ELF-1 (cell line): ENCODE measurements around the gene PRDX6.
"Not testable (repeated sequence)": the region's sequence is repeated elsewhere in the genome, so short reads cannot be mapped to it uniquely, and the experiment has no call there.

Source experiments
- DNase-seq: peaks from one replicate; pipeline ENCODE4 v3.0.0-alpha.2; 2016; ENCODE audit warnings: low read depth, low spot score

The PRDX6 gene

DNA sequence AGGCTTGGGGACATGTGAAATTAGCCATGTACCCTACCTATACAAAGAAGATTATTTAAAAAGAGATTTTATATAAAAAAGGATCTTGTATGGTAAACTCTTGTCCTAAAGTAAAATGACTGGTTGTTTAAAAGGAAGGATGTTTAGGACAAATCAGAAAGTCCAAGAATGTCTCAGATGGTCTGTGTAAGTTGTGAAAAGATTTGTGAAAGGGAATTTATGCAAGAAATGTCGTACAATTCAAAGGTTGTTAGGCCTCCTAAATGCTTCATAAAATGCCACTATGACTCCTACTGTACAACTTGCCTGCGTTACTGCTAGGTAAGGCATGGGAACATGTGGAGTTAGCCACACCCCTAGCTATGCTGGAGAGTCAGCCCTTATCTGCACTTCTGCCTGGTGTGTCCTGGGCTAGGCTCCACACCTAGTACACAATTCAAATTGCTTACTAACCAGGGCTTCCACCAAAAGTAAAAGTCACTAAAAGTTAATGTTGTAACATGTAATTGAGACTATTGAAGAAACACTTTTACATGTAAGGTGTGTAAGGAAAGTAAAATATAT lies 19.7 kb downstream of the PRDX6 start:
- no peak for DNase-seq

DNA sequence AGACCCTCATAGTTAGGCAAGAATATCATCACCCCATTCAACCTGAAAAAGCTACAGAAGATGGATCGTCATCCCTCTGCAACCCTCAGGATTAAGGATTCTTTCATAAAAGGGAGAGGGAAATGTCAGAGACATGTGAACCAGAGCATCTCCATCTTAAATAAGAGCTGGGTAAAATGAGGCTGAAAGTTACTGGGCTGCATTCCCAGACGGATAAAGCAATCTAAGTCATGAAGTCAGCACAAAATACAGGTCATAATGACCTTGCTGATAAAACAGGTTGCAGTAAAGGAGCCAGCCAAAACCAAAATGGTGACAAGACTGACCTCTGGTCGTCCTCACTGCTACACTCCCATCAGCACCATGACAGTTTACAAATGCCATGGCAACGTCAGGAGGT lies 22.6 kb downstream of the PRDX6 start:
- no peak for DNase-seq

DNA sequence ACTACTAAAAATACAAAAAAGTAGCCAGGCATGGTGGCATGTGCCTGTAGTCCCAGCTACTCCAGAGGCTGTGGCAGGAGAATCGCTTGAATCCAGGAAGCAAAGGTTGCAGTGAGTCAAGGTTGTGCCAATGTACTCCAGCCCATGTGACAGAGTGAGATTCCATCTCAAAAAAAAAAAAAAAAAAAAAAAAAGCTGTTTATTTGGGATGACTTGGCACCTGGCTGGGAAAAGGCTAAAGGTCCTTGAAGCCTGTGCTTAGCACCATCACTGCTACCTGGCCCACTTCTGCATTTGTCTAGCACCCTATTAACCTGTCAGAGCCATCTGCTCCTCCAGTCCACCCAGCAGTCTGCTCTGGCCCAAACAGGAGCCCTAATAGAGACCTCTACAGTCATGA lies 25.0 kb downstream of the PRDX6 start:
- DNase-seq = no peak

DNA sequence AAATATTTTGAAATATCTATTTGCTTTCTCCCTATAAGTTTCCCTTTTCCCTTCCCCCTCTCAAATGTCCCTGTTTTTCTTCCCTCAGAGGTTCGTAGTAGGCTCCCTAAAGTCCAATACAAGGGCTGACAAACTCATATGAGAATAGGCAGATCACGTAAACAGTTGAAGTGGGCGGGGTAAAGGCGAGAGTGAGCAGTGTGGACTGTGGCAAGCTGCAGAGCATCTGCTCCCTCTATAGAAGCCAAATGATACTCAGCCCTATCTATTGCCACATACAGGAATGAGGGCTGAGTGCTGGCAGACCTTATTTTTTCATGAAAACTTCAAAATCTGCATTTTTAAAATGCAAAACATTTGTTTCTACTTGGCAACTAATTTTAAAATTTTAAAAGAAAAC lies 26.3 kb downstream of the PRDX6 start:
- no peak for DNase-seq

DNA sequence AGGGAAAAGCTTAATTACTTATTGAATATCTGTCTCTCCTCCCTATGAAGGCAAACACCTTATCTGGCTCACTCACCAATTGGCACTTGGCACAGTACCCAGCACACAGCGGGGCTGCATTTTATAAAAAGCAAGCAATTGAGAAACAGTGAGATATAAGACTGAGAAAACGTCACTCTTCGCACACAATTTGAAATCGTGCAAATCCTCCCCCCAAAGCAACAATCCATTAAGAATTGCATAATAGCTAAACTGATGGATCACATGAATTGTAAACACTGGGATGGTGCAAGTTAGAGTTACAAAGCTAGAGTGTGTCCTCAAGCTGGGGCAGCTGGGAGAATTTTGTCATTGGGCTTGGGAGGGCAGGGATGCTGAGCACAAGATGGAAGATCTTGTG lies 27.1 kb downstream of the PRDX6 start:
- DNase-seq = no peak

DNA sequence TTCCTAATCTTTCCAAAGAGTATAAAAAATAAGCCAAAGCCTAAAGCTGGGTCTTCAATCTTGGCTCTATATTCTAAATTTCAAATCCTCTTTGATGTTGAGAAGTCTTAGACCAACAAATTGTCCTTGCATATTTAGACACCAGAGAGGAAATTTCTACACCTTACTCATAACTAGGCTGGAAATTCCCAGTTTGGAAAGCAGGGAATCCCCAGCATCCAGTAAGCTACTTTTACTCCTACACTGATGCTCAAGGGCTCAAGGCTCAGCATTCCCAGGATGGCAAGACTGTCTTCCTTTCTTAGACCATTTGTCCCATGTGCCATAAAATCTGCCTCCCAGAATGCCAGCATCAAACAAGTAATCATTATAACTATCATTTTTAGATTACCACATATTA lies 28.3 kb downstream of the PRDX6 start:
- no peak for DNase-seq

DNA sequence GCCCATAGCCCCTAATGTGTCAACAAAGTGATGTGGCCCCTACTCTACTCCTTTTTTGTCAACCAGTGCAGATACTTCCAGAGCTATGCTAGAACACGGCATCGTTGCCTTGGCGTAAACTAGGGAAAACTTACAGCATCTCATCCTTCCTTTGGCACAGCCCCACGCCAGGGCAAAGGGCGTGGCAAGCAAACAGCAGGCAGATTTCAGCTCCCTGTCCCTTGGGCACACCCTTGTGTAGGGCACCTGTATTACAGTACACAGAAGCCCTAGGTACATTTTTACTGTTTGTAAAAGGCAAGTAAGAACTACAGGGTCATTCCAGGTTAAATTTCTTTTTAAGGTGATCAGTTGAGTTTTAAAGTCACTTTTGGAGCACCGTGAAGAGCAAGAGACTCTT lies 29.3 kb downstream of the PRDX6 start:
- DNase-seq = peak; percentile 11

DNA sequence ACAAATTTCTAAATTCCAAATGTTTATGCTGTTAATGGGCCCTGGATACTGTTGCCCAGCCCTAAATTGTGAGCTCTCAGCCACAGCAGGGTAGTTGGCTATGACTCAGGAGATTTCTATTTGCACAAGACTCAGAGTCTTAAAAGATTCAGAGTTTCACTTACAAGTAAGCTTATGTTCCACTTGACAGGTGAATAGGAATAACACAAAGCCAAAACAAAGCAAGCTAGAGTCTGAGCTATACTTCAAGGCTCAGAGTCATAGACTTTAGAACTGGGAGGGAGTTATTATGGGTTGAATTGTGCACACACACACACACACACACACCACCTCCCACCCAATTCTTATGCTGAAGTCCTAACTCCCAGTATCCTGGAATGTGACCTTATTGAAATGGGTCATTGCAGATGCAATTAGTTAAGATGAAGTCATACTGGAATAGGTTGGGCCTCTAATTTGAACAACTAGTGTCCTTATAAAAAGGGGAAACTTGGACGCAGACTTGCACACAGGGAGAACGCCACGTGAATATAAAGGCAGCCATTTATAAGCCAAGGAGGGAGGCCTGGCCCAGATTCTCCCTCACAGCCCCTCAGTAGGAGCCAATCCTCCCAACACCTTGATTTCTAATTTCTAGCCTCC lies 30.2 kb downstream of the PRDX6 start:
- DNase-seq = peak; percentile 14

DNA sequence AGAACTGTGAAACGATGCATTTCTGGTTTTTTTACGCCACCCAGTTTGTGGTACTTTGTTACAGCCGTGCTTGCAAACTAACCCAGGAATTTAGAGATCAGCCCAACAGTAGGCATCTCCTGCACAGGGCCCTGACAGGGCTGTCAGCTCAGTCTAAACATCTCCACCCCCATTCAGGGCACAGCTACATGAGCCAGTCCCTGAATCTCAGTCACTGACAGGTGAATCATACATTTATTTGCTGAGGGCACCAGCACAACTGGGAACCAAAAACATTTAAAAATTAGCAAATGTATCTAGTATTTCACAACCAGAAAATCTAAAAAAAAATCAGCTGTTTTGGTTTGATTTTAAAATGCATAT lies 30.7 kb downstream of the PRDX6 start:
- no peak for DNase-seq

DNA sequence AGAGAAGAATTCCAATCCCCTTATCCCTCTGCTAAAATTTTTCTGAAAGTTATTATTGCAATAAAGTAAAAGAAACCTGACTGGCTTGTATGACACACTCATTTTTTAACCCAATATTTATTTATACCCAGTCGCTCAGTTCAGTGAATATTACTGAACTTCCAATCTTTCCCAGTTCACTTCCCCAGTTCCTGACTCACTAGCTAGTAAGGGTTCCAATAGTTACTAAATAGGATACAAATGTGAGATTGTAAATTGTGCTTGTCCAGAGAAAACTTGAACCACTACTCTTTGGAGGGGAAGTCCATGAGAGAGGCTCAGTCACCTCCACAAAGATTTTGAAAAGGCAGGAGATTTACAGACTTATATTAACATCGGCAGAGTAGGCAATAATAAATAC lies 31.4 kb downstream of the PRDX6 start:
- DNase-seq = no peak

DNA sequence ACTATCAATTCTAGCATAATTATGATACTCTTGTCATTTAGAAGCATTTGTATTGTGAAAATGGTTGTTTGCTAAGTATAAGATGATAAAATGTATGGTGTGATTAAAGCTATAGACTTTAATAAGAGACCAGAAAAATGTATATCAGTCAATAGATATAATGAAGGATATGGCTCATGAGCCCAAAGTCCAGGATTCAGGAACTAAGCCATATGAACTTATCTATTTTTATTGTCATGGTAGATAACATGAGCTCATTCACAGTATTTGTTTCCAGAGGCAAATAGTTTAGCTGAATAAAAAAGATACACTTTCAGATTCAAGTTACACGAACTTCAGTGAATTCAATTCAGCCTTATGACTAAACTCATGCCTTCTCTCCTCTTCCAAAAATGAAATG lies 32.7 kb downstream of the PRDX6 start:
- DNase-seq = no peak

DNA sequence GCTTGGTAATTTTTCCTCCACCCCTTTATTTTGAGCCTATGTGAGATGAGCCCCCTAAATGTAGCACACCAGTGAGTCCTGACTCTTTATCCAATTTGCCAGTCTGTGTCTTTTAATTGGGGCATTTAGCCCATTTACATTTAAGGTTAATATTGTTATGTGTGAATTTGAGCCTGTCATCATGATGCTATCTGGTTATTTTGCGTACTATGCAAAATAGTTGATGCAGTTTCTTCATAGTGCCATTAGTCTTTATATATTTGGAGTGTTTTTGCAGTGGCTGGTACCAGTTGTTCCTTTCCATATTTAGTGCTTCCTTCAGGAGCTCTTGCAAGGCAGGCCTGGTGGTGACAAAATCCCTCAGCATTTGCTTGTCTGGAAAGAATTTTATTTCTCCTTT lies 37.4 kb downstream of the PRDX6 start:
- not testable (repeated sequence) for DNase-seq

DNA sequence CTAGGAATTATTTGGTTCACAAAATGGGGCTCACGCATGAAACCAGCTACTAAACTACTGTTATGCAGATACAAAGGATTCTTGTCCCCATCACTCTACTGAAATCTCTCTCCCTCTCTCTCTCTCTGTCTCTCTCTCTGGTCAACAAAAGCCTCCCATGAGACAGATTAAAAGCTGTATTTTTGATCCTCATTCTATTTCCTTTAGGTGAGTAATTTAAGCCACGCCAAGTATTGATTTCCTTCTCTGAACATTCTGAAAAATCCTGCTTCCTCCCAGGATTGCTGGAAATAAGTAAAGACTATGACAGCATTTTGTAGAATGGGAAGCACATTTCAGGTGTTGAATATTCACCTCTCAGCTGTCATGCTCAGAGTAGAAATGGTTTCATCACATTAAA lies 43.7 kb downstream of the PRDX6 start:
- no peak for DNase-seq

DNA sequence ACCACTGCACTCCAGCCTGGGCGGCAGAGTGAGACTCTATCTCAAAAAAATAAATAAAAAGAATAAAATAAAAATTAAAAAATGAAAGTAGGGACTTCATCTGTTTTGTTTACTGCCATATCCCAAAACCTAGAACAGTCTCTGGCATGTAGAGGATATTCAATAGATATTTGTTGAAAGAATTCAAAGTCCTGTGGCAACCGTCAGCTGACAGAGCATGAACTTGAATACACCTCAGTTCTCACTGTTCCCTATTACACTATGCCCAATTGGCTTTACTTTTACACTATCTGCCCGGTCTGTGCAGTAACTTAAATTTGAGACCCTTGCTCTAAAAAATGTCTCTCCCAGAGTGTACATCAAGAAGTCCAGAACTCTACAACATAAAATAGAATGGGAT lies 46.2 kb downstream of the PRDX6 start:
- DNase-seq = no peak

DNA sequence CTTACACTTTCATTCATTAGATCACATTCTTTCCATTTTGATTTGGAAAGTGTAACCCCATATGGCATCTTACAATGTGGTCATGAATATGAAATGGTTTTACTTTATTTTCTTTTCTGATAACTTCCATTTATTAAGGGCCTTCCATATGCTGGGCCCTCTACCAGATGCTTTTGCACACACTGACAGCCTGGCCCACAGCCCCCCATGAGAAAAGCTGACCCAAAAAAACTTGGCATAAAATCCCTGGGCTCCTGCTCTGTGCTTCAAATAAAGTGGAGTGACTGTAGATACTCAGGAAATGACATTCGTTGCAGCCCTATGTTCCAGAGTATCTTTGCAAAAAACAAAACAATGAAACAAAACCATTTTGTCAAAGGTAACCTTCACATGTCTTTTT lies 48.8 kb downstream of the PRDX6 start:
- DNase-seq = no peak

DNA sequence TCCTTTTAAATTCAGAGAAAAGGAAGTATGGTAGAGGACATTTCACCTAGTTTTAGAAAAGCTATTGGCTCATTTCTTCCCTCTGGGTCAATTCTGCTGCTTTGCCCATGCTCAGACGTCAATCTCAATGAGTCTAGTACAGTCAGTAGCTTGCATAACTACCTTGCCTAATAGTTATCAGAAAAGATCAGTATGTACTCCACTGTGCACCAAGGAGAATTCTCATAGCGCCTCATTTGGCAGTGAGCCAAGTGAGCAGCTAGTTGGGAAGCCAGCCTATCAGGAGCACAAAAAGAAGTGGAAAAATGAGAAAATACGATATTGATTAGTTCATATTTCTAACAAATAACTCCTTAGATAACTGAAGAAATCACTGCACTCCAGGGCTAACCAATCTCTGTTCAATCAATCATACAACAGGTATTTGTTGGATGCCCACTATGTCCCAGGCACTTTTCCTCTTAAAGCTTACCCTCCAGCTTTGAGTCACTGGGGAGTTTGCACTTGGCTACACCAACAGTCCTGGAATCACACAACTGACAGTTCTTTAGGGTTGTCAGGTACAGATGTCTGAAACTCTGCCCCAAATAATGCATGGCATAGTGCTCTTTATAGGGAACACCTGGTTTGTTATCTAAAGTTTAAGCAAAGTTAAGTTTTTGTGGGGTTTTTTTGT lies 50.2 kb downstream of the PRDX6 start:
- DNase-seq = no peak

DNA sequence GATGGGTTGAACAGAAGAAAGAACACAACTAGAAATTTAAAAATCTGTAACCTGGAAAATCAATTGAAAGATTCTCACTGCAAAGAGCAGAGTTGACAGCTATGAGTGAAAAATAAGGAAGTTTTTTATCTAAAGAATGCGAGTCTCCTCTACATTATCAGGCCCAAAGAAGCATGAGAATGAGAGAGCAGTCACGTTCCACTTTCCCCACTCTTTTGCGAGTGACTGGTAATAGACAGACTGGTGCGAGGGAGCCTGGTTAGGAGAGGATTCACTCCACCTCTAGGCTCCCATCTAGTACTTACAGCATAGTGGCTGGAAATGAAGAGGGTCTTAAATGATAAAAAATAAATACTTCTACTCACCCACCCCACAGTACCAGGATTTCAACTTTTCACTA lies 52.0 kb downstream of the PRDX6 start:
- no peak for DNase-seq

DNA sequence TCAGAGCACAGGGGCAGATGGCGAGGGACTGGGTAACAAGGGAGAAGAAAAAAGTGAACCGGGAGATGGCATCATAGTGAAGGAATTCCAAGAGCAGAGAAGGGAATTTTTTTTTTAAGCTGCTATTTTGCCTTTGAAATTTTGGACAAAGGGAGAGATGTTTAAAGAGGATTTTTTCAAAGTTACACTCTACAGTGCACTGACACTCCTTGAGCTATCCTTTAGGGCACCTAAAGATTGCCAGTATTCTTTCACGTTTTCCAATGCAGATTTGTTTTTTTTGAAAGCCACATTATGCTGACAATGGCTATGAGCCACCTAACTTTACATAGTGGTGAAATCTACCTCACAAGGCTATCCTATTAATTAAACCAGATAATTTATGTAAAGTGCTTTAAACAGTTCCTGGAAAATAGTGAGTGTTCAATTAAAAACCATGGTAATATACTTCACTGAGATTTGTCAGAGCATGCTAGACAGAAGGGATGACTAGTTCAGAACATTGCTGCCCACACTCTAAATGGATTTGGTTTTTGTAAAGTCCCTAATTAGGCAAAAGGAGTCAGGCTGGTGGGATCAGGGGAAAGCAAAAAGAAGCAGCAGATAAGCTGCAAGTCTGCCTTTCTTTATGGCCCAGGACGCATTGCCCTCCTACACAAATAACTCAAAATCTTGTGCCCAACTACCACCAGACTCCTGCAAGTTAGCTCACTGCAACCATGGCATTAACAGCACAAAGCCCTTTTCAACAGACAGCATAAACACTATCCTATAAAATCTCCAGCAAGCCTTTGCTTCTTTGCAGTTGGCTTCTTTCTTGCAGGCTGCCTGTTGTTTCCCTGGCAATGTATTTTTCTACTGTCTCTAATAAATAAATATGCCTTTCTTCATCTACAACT lies 53.9 kb downstream of the PRDX6 start:
- no peak for DNase-seq

DNA sequence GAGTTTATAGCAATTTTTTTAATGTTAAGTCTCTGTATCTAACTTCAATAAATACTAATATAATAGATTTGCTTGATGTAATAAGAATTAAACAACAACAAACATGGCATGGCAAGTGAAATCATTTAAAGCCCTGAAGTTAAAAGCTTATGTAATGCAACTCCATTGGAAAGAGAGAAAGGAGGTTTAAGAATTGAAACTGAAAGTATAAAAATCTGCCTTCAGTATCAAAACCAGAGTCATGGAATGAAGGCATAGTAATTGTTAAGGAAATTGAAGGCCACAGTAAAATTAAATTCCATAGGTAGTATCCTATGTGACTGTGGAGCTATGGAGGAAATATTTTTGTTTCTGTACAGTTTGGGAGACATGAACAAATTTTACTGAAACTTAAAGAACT lies 55.1 kb downstream of the PRDX6 start:
- no peak for DNase-seq

DNA sequence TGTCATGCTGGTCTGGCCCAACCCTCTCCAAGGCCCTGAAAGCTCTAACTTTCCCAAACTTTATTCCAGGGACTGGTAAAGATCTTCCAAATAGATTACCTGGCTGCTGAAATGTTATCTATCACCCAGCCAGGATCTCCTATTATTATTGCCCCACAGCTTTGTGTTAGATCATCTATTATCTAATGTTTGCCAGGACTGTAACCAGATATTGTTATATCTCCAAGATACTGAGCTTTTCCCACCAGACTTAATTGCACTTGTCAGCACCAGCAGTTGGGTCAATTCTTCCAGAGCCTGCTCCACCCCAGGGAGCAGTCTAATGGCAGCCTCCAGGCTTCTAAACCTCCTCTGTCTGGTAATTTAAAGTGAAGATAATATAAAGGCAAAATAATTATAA lies 59.1 kb downstream of the PRDX6 start:
- DNase-seq = no peak
